Activated effector memory CD4-positive, alpha-beta T cell treated with anti-CD3 and anti-CD28 coated beads, Interleukin-2, amount 50 U/mL, for 16 hours (primary cell): ENCODE results near the gene MMP1.

ENCODE experiments used
- DNase-seq: peaks from one replicate; pipeline ENCODE4 v3.0.0-alpha.2; 2020

MMP1 gene

DNA sequence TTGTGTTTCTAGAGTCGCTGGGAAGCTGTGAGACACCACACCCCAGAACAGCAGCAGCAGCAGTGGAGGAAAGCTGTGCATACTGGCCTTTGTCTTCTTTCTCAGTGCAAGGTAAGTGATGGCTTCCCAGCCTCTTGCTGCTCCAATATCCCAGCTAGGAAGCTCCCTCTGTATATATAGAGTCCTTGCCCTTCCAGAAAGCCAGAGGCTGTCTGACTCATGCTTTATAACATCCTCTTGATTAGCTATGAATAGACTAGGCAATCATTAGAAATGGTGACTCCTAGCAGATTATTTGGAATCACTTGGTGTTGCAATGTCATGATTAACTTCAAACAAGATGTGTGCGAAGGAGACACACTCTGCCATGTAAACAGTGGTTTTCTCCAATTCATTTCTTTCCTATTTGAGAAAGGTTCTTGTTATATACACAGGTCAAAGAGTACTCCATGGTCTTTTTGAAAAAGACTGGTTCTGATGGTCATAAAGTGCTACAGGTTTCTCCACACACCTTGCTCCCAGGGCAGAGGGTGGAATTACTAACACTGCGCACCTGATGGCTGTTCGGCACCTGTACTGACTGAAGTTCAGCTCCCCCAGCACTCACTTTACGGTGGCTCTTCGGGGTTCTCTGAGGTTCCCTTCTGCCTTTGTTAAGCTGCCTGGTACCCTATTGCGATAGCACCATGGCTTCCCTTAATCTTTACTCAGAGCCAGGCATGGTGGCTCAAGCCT is at the start of gene MMP1:
Gene MMP1, minus strand, starts transcription at position 149 of the 735 bp plus-strand sequence. Its CDS starts 68 bp downstream, at position 81.
- no peak for DNase-seq

DNA sequence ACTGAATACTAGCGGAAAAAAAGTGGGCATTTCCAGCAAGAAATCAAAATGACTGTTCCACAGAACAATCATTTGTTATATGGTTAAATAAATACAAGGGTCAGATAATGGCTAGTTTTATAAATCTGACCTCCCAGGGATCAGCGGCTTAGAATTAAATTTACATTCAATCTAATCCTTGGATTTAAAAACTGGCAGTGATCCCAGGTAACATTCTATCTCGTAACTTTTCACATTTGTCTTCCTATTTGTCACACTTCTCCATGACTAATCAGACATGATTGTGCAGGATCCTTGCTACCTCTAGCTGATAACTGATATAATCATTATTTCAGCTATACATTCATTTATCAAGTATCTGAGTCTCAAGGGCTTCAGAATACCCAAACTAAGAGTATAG is 48.3 kb upstream of the MMP1 start:
- no peak for DNase-seq

DNA sequence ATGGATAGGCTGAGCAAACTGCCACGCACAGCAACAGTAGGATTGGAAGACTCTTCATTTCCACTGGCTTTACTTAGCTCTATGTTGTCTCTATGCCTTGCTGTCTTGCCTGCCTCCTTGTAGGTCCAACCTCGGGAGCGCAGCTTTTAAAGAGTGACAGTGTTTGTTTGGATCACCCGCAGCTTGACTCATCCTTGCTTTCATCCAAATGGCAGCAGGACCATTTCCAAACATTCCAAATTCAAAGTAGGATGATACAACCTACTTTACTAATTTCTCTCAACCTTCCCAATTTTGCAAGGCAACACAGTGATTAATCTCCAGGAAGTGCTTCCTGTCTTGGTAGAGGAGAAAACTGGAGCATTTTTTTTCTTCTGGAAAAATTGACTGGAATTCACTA is 45.5 kb upstream of the MMP1 start, which contains the start of gene MMP3:
Gene MMP3, minus strand, starts transcription at position 121 of the 400 bp plus-strand sequence. Its CDS starts 63 bp downstream, at position 58.
- no peak for DNase-seq

DNA sequence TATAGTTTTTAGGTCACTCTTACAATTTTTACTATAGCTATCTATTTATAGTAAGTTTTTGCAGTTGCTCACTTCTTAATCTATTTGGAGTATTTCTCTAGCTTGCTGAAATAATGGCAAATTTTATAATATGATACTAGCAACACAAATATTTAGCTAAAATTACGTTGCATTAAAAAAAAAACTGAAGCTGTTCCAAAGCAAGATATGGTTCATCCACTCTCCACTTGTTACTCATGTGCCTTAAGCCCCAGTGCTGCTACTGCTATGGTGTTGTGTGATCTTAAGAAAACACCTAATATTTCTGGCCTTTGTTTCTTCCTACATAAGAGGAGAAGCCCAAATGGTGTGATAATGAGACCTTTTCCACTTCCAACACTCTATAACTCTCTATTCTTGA is 45.0 kb upstream of the MMP1 start:
- no peak for DNase-seq

DNA sequence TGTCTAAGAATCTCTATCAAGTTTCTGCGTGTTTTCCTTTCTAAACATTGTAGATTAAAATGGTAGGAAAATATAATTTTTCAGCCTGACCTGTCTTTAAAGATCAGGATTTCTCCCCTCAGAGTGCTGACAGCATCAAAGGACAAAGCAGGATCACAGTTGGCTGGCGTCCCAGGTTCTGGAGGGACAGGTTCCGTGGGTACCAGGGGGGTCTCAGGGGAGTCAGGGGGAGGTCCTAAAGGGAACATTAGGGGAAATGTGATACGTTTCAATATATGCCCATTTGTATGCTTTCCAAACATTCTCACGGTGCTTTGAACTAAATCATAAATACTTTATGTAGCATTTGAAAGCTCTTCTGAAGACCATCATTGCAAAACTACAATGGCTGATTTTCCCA is 42.1 kb upstream of the MMP1 start:
- DNase-seq, result no peak

DNA sequence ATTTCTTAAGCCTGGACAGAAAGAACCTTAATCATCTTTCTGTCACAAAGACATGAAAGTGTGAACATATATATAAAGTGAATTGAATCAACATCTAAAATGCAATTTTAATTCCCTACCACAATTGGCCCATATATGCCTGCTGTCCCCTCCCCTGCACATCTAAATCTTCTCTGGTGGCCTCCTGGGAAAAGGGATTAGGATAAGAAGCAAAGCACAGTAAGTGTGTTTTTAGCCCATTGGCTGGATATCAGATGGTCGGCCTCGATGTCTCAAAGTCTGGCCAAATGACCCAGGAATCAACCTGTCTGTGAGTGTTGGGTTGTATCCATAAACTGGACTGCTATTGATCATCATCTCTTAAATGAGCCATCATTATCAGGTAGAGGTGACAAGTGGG is 39.7 kb upstream of the MMP1 start:
- no peak for DNase-seq

DNA sequence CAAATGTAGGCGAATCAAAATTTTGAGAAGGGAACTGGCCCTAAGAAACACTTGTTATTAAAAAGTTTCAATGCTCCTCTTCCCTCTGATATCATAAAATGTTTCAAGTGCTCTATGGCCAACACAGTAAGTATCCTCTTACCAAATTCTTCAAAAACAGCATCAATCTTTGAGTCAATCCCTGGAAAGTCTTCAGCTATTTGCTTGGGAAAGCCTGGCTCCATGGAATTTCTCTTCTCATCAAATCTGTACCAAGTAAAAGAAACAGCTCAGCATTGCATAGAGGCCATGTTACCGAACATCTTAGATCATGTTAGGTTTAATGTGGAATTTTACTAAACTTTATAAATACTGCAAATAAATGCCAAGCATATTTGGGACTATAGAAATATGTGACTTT is 39.2 kb upstream of the MMP1 start:
- DNase-seq, result no peak

DNA sequence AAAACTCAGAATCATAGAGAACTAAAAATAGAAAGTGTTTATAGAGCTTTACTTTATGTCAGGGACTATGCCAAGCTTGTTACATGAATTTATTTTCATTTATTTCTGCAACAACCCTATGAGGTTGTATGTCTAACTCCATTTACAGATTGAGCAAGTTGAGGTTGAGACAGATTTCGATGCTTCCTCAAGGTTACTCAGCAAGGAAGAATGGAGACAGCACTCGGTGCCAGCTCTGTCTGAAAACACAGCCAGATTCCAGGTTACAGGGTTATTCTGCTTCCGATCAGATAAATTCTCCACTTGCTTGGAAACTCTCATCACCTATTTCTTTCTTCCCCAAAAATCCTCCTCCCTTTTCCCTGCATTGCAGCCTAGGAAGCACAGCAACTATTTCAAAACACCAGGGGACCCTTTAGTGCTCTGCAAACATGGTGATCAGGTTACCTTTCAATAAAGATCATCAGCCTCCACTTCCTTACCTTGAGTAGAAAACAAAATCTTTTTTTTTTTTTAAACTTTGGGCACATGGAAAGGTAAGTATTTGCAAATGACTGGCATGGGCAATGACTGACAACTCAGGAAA is 38.4 kb upstream of the MMP1 start:
- DNase-seq, result no peak

DNA sequence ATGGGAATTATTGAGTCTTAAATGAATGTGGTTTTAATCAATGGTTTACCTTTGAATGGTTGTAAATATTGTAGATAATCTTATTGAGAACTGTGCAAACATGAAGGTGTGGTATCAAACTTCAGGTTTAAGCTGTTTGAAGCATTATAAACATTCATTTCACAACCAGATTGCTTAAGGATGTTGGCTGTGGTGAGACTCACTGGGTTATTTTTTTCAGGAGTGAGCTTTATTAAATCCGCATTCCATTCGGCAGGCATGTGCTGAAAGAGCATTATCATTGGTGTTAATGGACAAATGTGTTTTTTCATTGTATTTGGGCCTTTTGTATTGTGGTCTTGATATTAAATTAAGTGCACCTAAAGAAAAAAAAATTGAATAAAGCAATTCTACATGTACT is 35.8 kb upstream of the MMP1 start:
- DNase-seq, result no peak

DNA sequence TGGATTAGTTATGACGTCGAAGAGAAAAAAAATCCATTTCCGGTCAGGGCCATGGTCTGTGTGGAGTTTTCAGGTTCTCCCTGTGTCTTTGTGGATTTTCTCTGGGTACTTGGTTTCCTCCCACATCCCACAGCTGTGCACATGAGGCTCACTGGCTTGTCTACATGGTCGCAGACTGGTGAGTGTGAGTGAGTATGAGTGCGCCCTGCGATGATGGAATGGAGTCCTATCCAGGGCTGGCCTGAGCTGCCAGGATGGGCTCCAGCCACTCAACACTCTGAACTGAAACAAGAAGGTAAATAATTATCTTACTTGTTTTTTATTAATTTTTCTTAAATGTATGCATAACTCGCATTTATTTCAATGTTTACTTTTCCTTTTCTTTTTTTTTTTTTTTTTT is 34.7 kb upstream of the MMP1 start:
- no peak for DNase-seq

DNA sequence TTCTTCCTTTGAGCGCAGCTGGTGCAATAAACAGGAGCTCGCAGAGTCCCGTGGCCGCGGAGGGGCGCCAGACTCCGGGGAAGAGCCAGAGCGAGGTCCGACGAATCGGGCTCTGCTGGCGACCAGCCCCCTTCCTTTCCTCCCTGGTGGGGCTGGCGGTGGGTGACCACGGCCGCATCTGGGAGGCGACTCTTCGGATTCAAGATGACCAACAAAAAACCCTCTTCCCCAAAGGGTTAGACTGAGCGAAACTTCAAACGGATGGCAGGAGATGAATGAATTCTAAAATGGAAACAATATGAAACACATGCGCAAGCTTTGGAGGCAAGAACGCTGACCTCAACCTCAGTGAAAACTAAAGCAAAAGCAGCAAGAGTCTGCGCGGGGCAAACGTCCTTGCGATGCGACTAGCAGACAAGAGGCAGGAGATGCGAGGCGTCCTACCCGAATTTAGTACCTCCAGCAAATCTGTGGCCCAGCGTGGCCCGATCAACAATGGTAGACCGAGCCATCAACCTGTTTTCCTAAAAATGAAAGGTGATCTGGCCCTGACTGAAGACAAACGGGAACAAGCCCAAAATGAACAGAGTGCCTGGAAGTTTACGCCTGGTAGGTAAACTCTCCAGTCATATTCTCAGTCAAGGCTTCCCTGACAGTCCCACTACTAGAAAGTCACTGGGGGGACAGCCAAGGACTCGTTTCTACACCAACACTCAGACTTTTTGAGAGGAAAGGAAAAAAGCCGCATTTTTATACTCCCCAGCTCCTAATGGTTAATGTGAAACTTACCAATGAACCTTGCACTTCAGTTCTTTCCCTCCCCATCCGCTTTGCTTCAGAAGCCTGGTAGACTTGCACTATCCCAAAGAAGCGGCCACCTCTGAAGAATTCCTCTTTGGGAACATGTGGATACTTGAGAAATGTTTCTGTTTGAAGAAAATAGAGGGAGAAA is 33.8 kb upstream of the MMP1 start:
- no peak for DNase-seq

DNA sequence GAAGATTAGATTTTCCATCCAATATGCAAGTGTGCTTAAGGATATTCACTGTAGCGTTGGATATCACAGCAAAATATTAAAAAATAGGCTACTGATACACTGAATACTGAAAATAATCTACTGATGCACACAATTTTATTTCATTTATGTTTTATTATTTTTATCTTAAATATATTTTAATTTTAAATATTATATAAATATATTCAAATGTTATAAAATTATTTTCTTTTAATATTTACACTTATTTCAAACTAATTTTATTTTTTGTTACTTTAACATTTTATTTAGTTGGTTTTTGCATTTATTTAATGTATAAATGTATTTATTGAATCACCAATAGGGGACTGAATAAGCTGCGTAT is 33.1 kb upstream of the MMP1 start:
- DNase-seq, result no peak

DNA sequence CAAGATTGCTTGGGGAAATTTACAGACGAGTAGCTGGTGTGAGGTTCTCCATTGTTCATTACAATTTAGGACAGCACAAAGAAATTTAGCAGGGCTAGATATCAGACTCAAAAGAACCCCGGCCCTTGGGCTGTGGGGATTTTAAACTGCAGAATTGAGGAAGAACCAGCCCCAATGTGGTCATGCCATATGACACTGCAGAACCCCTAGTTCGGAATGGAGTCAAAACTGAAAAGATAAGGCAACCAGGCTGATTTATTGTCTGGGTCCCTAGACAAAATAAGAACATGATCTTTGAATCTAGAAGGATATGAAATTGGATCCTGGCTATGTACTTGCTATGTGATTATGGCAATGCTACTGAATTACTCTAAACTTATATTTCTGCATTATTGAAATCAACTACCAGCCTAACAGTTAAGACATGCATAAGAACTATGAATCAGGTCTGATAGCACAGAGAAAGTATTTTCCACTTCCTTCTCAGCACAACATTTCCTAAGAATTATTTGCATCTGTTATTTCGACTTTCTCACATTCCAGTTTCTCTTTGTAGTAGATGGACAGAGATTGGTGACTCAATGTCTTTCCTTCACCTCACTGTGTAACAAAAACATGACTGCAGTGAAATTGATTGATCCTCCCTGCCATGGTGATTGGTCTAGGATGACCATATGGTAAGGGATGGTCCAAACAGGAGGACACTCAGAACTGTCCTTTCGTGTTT is 32.2 kb upstream of the MMP1 start:
- no peak for DNase-seq

DNA sequence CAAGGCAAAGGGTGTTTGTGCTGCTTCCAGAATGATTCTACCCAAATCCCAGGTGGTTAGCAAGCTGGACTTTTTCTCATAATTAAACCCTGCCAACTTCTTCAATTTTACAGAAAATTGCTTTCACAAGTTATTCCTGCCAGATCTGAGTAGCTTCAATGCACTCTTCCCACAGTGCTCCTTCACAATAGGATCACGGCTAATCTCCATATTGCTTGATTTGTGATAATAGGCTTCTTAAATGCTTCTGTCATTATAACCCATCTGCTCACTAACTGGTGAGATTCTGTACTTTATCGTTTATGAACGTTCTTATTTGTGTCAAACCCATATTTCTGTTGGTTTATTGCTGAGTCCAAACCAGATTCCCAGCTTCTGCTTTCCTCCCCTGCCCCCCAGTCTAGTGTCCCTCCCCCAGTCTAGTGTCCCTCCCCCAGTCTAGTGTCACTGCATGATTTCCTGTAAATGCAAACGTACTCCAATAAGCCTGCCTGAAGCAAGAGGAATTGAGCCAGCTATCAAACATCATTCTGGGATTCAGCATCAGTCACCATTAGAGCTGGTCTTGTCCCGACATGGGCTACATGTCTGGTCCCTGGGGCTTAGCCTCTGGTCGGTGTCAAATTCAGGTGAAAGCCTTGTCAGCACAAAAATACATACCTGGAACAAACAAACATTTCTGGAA is 31.5 kb upstream of the MMP1 start:
- DNase-seq, result no peak

DNA sequence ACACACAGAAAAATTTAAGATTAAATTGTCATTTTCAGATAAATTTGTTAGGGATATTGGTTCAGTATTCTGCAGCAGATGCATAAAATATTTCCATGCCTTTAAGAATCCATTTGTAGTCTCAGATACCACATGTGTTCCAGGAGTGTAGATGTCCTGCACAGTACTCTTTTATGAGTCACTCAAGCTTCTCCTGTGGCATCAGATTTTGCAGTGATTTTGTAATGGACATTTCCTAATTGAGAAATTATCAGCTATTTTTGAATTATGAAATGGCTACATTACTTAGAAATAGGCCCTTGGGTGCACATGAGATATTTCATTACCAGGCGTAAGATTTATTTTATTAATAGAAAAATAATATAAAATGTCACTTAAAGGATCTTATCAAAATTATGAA is 26.6 kb upstream of the MMP1 start:
- DNase-seq, result no peak

DNA sequence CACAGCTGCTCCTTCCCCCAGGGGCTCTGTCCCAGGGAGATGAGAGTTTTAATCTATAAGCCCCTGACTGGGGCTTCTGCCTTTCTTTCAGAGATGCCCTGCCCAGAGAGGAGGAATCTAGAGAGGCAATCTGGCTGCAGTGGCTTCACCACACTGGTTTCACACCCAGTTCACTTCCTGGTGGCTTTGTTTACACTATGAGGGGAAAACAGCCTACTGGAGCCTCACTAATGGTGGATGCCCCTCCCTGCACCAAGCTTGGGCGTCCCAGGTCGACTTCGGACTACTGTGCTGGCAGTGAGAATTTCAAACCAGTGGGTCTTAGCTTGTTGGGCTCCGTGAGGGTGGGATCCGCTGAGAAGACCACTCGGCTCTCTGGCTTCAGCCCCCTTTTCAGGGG is 21.5 kb upstream of the MMP1 start:
- DNase-seq, result no peak

DNA sequence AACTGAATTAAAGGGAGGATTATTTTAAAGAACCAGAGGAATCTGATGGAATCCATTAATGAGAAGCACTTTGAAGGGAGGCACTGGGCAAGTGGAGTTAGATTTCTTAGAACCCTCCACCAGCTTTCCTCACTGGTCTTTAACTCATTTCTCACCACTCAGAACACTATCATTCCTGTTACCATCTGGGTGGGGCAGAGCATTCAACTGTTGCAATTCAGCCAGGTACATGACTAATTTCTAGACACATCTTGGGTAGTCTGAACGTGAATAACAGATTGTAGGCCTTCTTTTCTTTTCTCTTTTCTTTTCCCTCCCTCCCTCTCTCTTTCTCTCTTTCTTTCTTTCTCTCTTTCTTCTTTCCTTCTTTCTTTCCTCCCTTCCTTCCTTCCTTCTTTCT is 15.5 kb upstream of the MMP1 start:
- DNase-seq, result no peak

DNA sequence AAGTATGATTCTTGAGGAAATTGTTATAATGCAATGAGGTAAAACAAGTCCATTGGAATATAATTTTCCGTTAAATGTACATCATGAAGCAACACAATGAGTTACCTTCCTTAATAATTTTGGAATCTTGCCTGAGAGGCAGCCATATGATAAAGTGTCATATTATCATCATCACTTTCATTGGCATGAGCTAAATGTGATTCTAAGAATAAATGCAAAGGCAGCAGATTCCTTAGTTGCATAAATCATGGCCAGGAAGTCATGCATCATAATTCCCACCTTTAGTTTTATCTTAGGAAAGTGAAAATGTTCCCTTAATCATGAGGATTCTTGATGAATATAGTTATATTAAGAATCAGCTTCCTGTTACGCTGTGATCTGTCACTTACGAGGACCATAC is 14.2 kb upstream of the MMP1 start:
- DNase-seq, result no peak

DNA sequence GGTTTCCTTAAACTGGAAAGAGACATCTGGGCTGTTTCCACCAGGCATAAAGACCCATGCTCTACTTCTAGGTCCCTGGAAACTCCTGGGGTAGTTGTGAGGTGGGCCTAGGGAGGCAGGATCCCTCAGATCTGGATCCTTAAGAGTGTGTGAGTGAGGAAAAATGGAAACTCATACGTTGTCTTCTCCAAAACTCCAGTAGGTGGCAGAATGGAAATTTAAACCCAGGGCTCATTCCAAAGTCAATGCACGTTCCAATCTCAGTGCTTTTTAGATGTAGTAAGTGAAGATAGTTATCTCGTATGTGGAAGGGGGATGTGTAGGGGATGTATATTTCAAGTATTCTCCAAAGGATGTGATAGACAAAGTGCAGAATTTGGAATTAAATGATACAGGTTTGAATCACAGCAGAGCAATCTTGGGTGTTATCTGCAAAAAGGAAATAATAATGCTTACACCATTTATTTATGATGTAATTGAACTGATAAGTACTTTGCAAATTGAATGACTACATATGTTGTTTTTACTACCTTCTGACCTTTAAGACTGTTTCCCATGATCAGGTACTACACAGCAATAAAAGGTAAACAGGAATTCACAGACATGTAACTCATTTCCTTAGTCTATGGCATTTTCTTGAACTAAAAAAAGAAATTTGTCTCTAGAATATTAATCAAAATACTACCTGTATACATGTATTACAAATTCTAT is 13.1 kb upstream of the MMP1 start:
- DNase-seq, result no peak

DNA sequence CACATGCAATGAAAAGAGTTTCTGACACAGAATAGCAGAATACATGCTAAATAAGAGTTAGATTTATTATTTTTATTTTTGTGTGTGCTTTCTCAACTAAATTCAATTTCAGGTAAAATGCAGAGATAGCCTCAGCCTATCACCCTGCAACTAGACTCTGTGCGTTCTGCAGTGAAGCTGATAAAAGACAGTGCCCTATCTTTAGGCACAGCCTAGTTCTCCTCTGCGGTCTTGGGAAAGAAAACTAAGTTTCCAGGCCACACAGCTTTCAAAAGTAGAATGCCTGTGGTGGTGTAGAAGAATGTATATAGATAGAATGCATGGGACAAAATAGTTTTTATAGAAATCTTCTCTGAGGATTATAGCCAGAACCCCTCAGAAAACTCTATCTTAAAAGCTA is 12.0 kb upstream of the MMP1 start:
- no peak for DNase-seq

DNA sequence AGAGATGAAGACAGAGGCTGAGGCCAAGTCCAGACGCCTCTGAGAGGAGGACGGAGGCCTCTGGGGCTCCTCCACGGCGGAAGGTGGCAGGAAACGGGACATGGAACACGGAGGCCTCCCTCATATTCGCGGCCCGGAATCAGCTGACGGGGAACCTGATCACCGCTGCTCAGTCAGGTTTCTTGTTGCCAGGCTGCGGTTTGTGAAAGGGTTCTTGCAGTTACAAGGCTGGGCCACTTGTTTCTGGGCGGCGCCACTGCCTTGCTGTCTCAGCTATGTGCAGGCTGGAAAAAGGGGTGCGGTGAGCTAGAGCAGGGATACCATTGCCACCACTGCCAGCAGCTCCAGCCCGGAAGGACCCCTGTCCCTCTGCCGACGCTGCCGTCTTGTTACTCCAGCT is 10.0 kb upstream of the MMP1 start:
- no peak for DNase-seq

DNA sequence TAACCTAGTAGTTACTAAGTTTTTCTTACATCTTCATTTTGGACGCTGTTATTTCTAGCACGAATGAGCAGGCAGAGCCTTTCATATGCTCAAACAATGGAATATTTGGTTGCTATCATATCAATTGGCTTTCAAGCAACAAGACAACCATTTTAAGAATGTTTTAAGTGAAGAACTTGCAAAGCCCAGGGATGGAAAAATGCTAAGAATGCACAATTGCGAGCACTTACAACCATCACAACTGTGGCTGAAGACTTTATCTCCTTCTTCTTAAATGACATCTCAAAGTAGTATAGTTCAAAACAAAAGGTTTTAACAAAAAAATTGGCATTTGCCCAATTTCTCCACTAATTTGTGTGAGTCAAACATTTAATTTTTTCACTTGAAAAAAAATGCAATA is 8.3 kb upstream of the MMP1 start:
- DNase-seq, result no peak
